BLaER1 (cell line): ENCODE data around the gene ZIC5.

ENCODE experiments used
- H3K27ac ChIP-seq: shearing (Covaris generic); formaldehyde crosslinking; 2 replicates; pipeline ENCODE4 v1.8.1; 2022
- H3K27me3 ChIP-seq: shearing (Covaris generic); formaldehyde crosslinking; 2 replicates; pipeline ENCODE4 v1.8.1; 2022
- H3K36me3 ChIP-seq: shearing (Covaris generic); formaldehyde crosslinking; 2 replicates; pipeline ENCODE4 v1.8.1; 2022
- H3K4me1 ChIP-seq: shearing (Covaris generic); formaldehyde crosslinking; 2 replicates; pipeline ENCODE4 v1.8.1; 2022
- H3K4me2 ChIP-seq: shearing (Covaris generic); formaldehyde crosslinking; 2 replicates; pipeline ENCODE4 v1.8.1; 2022
- H3K4me3 ChIP-seq: shearing (Covaris generic); formaldehyde crosslinking; 2 replicates; pipeline ENCODE4 v1.8.1; 2022
- H3K9ac ChIP-seq: shearing (Covaris generic); formaldehyde crosslinking; 2 replicates; pipeline ENCODE4 v1.8.1; 2022
- H3K9me3 ChIP-seq: shearing (Covaris generic); formaldehyde crosslinking; 2 replicates; pipeline ENCODE4 v1.8.1; 2022
- H4K20me1 ChIP-seq: shearing (Covaris generic); formaldehyde crosslinking; 2 replicates; pipeline ENCODE4 v1.8.1; 2022
- Cebpa-rat ChIP-seq: shearing (Covaris generic); IDR thresholded peaks from 2 replicates; pipeline ENCODE4 v1.8.1; 2022

The ZIC5 gene

DNA sequence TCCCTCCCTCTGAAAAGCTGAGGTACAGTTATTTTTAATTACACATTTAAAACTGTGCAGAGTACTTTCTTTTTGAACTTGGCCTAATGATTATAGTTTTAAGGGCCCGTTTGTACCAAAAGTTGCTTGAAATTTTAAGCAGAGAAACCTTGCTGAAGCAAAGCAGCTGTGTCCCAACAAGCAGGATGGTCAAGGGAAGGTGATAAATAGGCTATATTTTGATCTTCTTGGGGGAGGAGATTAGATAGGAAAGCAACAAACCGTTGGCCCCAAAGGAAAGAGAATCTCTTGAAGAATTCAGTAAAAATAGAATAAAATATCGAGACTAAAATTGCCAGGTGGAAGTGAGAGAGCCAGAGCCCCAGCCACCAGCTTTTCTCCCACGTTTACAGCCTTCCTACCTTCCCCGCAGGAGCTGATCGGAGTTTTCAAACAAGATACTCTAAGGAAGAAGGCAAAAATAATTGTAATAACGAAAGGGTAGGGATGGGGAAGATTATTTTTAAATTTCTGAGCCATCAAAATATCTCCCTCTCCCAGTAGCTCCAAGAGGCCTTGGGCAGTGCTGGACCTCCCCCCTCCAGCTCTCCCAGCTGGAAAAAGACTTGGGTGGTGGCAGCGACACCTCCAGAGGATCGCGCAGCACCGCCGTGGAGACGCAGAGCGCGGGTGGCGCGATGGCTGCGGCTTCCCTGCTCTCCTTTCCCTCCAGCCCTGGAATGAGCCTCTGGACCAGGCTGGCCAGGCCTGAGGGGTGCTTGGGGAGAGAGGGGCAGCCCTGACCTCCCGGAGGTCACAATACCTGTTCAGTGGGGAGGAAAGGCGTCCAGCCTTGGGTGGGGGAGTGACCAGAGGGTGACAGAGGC, 15.8 kb upstream of the ZIC5 start:
- H3K9me3 ChIP-seq, result peaks cover 33% of the 10 kb centered on the region
- H3K27ac ChIP-seq, result no peak overlapping the region
- peaks cover 1% of the 10 kb centered on the region for H3K4me1 ChIP-seq
- peaks cover 96% of the 10 kb centered on the region for H4K20me1 ChIP-seq
- no peak overlapping the region for H3K4me3 ChIP-seq
- peaks cover 100% of the 10 kb centered on the region for H3K27me3 ChIP-seq
- H3K36me3 ChIP-seq, result no peaks in the 10 kb centered on the region
- H3K4me2 ChIP-seq, result no peak overlapping the region
- TF ChIP-seq Cebpa-rat, result no peak
- H3K9ac ChIP-seq, result no peak overlapping the region

DNA sequence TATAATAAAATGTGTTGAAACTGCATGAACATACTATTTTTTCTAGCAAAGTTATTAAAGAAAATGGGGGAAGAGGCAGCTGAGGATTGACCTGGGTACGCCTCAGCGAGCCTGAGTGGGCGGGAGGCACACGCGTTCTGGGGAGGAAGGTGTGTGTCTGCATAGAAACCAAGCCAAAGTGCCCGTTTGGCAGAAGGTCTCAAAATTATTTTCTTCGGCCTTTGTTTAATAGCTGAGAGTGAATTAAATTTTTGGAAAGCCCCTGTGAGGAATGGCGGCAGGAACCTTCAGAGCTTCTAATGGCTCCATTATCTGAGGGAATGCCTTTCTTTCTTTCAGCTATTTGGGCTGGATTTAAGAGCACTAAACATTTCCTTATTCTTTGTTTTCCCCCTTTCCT, 15.2 kb upstream of the ZIC5 start:
- H3K4me3 ChIP-seq, result no peak overlapping the region
- H3K27ac ChIP-seq, result no peak overlapping the region
- H3K36me3 ChIP-seq, result no peaks in the 10 kb centered on the region
- no peak overlapping the region for H3K4me2 ChIP-seq
- H3K9ac ChIP-seq, result no peak overlapping the region
- H4K20me1 ChIP-seq, result peaks cover 96% of the 10 kb centered on the region
- peaks cover 39% of the 10 kb centered on the region for H3K9me3 ChIP-seq
- H3K4me1 ChIP-seq, result peaks cover 8% of the 10 kb centered on the region
- H3K27me3 ChIP-seq, result peaks cover 100% of the 10 kb centered on the region
- no peak for TF ChIP-seq Cebpa-rat

DNA sequence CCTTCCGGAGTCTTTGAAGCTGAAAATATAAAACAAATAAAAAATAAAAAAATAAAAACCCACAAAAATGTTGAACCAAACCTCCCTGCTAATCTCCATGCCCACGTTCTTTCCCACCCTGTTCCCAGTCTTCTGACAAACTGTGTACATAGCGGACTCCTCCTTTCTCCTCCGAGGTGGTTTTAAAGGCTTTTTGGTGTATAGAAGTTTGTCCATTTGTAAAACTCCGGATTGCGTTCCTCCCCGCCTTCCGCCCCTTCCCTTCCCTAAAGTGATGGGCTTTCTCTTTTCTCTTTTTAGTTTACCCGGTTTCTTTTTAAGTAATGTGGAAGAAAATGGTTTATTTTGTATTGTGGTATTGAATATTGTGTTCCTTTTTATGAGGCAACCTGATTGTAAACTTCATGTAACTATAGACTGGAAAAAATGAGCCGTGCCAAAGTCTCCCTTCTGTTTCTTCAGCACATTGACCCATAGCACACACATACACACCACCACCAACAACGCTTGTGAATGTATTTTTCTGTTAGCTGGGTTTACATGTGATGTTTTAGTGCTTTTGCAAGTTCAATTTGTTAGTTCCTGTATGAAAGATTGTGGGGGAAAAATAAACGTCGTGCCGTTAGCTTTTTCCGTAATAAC, 14.4 kb upstream of the ZIC5 start:
- Histone ChIP-seq H3K36me3 (no peaks in the 10 kb centered on the region), H3K4me1 (peaks cover 9% of the 10 kb centered on the region), H3K9me3 (peaks cover 35% of the 10 kb centered on the region), H3K4me3 (no peak overlapping the region), H3K27me3 (peaks cover 100% of the 10 kb centered on the region), H3K9ac (no peak overlapping the region), H3K4me2 (no peak overlapping the region), H3K27ac (no peak overlapping the region), H4K20me1 (peaks cover 94% of the 10 kb centered on the region)
- no peak for TF ChIP-seq Cebpa-rat

- Histone ChIP-seq H3K9ac (no peak overlapping the region), H3K9me3 (peaks cover 29% of the 10 kb centered on the region), H3K4me1 (peaks cover 9% of the 10 kb centered on the region), H3K4me2 (no peak overlapping the region), H3K27ac (no peak overlapping the region), H4K20me1 (peaks cover 87% of the 10 kb centered on the region), H3K4me3 (no peak overlapping the region), H3K36me3 (no peaks in the 10 kb centered on the region), H3K27me3 (peaks cover 99% of the 10 kb centered on the region)
- TF ChIP-seq Cebpa-rat, result no peak
These were observed 13.8 kb upstream of the ZIC5 start for GRCh38 chr13:99985241-99985874.

DNA sequence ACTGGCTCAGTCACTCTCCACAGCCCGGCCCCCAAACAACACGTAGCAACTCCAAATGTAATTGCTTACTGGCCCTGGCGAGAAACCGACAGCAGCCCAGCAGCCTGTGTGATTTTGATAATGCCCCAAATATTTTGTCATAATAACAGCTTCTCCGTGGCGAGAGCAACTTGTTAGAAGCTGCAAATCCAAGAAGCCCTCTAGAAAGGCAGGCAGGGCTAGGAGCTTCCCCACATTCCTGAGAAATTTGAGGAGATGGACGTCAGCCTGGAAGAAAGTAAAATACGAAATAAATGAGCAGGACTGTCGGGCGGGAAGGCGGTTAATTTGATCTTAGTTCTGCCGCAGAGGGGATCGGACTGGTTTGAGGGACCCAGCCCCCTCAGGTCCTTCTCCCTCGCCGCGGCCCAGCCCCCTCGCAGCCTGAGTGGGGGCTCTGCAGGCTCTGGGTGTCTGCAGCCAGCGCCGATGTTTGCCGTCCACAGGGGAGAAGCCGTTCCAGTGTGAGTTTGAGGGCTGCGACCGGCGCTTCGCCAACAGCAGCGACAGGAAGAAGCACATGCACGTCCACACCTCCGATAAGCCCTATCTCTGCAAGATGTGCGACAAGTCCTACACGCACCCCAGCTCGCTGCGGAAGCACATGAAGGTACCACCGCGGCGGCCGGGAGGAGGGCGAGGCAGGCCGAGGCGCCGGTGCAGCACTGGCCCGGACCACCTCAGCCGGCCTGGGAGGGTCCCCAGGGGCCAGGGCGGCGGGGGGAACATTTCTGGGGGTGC, 13.1 kb upstream of the ZIC5 start:
- no peak for TF ChIP-seq Cebpa-rat
- H3K36me3 ChIP-seq, result no peaks in the 10 kb centered on the region
- peaks cover 14% of the 10 kb centered on the region for H3K4me1 ChIP-seq
- no peak overlapping the region for H3K9ac ChIP-seq
- peaks cover 99% of the 10 kb centered on the region for H3K27me3 ChIP-seq
- H4K20me1 ChIP-seq, result peaks cover 87% of the 10 kb centered on the region
- no peak overlapping the region for H3K4me2 ChIP-seq
- no peak overlapping the region for H3K27ac ChIP-seq
- H3K9me3 ChIP-seq, result peaks cover 26% of the 10 kb centered on the region
- H3K4me3 ChIP-seq, result no peak overlapping the region

DNA sequence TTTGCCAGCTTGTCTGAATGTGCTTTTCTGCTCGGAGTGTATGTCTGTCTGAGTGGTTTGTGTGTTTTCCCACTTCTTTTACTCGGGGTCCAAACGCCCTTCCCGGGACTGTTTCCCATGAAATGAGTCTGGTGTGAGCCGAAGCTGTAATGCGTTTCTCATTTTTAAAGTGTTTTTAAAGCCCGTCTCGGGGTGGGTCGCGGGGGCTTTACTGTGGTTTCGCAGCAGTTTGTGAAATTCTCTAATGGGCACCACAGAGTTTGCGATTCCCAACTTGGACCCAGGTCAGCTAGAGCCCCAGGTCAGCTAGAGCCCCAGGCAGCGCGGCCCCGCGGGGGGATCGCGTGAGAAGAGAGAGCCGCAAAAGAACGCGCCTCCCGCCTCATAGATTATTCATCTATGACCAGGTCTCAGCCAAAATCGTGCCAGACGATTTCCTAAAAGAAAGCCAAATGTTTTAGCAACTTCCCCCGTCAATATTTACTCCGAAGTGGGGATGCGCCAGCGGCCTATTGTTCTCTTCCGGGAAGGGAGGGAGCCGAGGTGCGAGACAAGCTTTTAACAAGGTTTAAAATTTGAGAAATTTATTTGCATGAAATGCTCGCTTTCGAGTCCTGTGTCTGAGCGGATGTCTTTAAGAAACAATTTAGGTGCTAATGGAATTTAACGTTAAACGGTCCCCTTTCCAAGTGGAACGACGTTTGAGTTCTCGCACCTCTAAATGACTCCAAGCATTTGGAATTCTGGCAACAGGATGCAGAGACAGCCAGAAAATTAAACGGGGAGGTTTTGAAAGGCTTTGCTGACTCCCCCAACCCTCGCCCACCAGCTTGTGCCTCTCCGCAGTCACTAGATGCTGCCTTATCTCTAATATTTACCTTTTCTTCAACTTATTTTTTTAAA, 12.2 kb upstream of the ZIC5 start:
- Histone ChIP-seq H4K20me1 (peaks cover 89% of the 10 kb centered on the region), H3K27ac (no peak overlapping the region), H3K4me2 (no peak overlapping the region), H3K9ac (no peak overlapping the region), H3K4me1 (peaks cover 14% of the 10 kb centered on the region), H3K36me3 (no peaks in the 10 kb centered on the region), H3K4me3 (no peak overlapping the region), H3K27me3 (peaks cover 99% of the 10 kb centered on the region), H3K9me3 (peaks cover 19% of the 10 kb centered on the region)
- TF ChIP-seq Cebpa-rat, result no peak

DNA sequence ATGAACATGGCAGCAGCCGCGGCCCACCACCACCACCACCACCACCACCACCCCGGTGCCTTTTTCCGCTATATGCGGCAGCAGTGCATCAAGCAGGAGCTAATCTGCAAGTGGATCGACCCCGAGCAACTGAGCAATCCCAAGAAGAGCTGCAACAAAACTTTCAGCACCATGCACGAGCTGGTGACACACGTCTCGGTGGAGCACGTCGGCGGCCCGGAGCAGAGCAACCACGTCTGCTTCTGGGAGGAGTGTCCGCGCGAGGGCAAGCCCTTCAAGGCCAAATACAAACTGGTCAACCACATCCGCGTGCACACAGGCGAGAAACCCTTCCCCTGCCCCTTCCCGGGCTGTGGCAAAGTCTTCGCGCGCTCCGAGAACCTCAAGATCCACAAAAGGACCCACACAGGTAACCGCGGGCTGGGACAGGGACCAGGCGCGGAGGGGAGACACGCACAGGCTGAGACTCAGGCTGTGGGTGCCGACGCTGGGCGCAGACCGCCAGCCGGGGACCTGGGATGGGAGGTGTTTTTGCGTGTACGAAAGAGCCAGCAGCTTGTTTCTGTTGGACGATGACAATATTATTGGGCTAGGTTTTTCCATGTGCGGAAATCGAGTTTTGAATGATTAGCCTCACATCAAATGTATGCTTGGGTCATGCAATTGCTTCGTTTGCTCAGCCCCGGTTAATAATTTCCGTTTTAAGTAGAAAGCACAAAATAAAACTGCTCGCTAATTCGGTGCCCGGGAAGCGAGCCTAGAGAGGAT, 11.3 kb upstream of the ZIC5 start:
- Histone ChIP-seq H3K27ac (no peak overlapping the region), H3K9ac (no peak overlapping the region), H3K36me3 (no peaks in the 10 kb centered on the region), H3K9me3 (peaks cover 19% of the 10 kb centered on the region), H3K4me1 (peaks cover 14% of the 10 kb centered on the region), H4K20me1 (peaks cover 90% of the 10 kb centered on the region), H3K27me3 (peaks cover 99% of the 10 kb centered on the region), H3K4me2 (no peak overlapping the region), H3K4me3 (peak overlapping the region; percentile 55; the same call in 1 of the 2 replicates)
- TF ChIP-seq Cebpa-rat, result no peak

- Histone ChIP-seq H3K36me3 (no peaks in the 10 kb centered on the region), H3K4me2 (peak overlapping the region; percentile 94), H3K9me3 (peaks cover 19% of the 10 kb centered on the region), H4K20me1 (peaks cover 90% of the 10 kb centered on the region), H3K9ac (no peak overlapping the region), H3K27me3 (peaks cover 99% of the 10 kb centered on the region), H3K4me1 (peaks cover 14% of the 10 kb centered on the region), H3K27ac (no peak overlapping the region), H3K4me3 (peak overlapping the region; percentile 55)
- TF ChIP-seq Cebpa-rat, result no peak
These were observed 10.6 kb upstream of the ZIC5 start for GRCh38 chr13:99982036-99982730.
